ENCODE data around the gene AMHR2.

AMHR2 gene

GRCh38 chr12:53452159-53453077 lies 28.8 kb downstream of the AMHR2 start (continued):
- TF ChIP-seq, protein P1, sequence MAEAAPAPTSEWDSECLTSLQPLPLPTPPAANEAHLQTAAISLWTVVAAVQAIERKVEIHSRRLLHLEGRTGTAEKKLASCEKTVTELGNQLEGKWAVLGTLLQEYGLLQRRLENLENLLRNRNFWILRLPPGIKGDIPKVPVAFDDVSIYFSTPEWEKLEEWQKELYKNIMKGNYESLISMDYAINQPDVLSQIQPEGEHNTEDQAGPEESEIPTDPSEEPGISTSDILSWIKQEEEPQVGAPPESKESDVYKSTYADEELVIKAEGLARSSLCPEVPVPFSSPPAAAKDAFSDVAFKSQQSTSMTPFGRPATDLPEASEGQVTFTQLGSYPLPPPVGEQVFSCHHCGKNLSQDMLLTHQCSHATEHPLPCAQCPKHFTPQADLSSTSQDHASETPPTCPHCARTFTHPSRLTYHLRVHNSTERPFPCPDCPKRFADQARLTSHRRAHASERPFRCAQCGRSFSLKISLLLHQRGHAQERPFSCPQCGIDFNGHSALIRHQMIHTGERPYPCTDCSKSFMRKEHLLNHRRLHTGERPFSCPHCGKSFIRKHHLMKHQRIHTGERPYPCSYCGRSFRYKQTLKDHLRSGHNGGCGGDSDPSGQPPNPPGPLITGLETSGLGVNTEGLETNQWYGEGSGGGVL (tag by site-specific recombination; IDR thresholded peaks at IDR 0.05), result peak; percentile 96

GRCh38 chr12:53453953-53454640 lies 30.4 kb downstream of the AMHR2 start:
- Histone ChIP-seq H3K27ac (ENCODE audit: extremely low read depth, low read depth, low read length) (no peak overlapping the region), H3K4me3 (ENCODE audit: low read depth, low read length) (peak overlapping the region; percentile 99), H3K36me3 (ENCODE audit: control insufficient read depth in 2 of 2, insufficient read depth in 1 of 2, low read length in 2 of 2) (peaks cover 47 to 64% of the 10 kb centered on the region in 2 experiments), H3K9me3 (ENCODE audit: control insufficient read depth, insufficient read depth, low read depth, low read length) (no peaks in the 10 kb centered on the region), H3K4me1 (ENCODE audit: control insufficient read depth, insufficient read depth, low read length) (peaks cover 3% of the 10 kb centered on the region)
- TF ChIP-seq PRDM1 (tag by site-specific recombination; IDR thresholded peaks at IDR 0.05) (peak; percentile 72; the same call in 1 of the 2 replicates), ZNF214 (tag by site-specific recombination; IDR thresholded peaks at IDR 0.05; ENCODE audit: borderline replicate concordance) (no peak), GLI4 (tag by site-specific recombination; IDR thresholded peaks at IDR 0.05) (no peak), ZNF514 (tag by site-specific recombination; IDR thresholded peaks at IDR 0.05) (no peak)
- POLR2A ChIA-PET, result interaction anchor here (1.2 to 2.2 kb wide), 3 partner anchors 27 to 47 kb away, joined by 3 to 10 read pairs (median 3); partner anchors contain the start of gene TARBP2
- CTCF ChIA-PET, result interaction anchor here (0.5 to 1.8 kb wide), 5 partner anchors 23 to 1182 kb away, joined by 3 to 5 read pairs (median 3); no protein-coding TSS in a partner anchor

- no peak overlapping the region for H3K4me3 ChIP-seq (ENCODE audit: low read depth, low read length)
- ChIA-PET POLR2A (interaction anchor here (0.7 to 2.2 kb wide), 5 partner anchors 27 to 111 kb away, joined by 3 to 10 read pairs (median 3); partner anchors contain the start of gene TARBP2), CTCF (interaction anchor here (0.5 to 1.8 kb wide), 6 partner anchors 23 to 1461 kb away, joined by 3 to 9 read pairs (median 3); no protein-coding TSS in a partner anchor)
- no peaks in the 10 kb centered on the region for H3K9me3 ChIP-seq (ENCODE audit: control insufficient read depth, insufficient read depth, low read depth, low read length)
- peaks cover 3% of the 10 kb centered on the region for H3K4me1 ChIP-seq (ENCODE audit: control insufficient read depth, insufficient read depth, low read length)
- TF ChIP-seq, protein P2, sequence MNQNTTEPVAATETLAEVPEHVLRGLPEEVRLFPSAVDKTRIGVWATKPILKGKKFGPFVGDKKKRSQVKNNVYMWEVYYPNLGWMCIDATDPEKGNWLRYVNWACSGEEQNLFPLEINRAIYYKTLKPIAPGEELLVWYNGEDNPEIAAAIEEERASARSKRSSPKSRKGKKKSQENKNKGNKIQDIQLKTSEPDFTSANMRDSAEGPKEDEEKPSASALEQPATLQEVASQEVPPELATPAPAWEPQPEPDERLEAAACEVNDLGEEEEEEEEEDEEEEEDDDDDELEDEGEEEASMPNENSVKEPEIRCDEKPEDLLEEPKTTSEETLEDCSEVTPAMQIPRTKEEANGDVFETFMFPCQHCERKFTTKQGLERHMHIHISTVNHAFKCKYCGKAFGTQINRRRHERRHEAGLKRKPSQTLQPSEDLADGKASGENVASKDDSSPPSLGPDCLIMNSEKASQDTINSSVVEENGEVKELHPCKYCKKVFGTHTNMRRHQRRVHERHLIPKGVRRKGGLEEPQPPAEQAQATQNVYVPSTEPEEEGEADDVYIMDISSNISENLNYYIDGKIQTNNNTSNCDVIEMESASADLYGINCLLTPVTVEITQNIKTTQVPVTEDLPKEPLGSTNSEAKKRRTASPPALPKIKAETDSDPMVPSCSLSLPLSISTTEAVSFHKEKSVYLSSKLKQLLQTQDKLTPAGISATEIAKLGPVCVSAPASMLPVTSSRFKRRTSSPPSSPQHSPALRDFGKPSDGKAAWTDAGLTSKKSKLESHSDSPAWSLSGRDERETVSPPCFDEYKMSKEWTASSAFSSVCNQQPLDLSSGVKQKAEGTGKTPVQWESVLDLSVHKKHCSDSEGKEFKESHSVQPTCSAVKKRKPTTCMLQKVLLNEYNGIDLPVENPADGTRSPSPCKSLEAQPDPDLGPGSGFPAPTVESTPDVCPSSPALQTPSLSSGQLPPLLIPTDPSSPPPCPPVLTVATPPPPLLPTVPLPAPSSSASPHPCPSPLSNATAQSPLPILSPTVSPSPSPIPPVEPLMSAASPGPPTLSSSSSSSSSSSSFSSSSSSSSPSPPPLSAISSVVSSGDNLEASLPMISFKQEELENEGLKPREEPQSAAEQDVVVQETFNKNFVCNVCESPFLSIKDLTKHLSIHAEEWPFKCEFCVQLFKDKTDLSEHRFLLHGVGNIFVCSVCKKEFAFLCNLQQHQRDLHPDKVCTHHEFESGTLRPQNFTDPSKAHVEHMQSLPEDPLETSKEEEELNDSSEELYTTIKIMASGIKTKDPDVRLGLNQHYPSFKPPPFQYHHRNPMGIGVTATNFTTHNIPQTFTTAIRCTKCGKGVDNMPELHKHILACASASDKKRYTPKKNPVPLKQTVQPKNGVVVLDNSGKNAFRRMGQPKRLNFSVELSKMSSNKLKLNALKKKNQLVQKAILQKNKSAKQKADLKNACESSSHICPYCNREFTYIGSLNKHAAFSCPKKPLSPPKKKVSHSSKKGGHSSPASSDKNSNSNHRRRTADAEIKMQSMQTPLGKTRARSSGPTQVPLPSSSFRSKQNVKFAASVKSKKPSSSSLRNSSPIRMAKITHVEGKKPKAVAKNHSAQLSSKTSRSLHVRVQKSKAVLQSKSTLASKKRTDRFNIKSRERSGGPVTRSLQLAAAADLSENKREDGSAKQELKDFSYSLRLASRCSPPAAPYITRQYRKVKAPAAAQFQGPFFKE (tag by site-specific recombination; IDR thresholded peaks at IDR 0.05; ENCODE audit: borderline replicate concordance), result no peak
- TF ChIP-seq ZNF341 (tag by site-specific recombination; IDR thresholded peaks at IDR 0.05; ENCODE audit: low read depth), result peak; percentile 52; the same call in 1 of the 2 replicates
- peaks cover 53 to 70% of the 10 kb centered on the region in 2 experiments for H3K36me3 ChIP-seq (ENCODE audit: control insufficient read depth in 2 of 2, insufficient read depth in 1 of 2, low read length in 2 of 2)
- no peak overlapping the region for H3K27ac ChIP-seq (ENCODE audit: extremely low read depth, low read depth, low read length)
Observed at GRCh38 chr12:53454707-53455106, 31.1 kb downstream of the AMHR2 start.

All from HEK293 (cell line).